Peyer's patch (tissue), 4 donors: Measurements from ENCODE around the gene TMEM174.

Experiments used
- POLR2A ChIP-seq, 2 donors: fragments of 450-650 bp; IDR thresholded peaks; one replicate each; pipeline ENCODE4 v1.5.1; 2017; ENCODE audit warnings: antibody characterized with exemption in 2 of 2, mild to moderate bottlenecking in 2 of 2, moderate library complexity in 2 of 2
- TF ChIP-seq, protein P1 (sequence below), 6 experiments: fragments of 450-650 bp in 4 of 6; fragments of 200-600 bp in 2 of 6; sonication (generic) in 1 of 6; IDR thresholded peaks; one replicate each; pipeline ENCODE4 v1.5.1; 2017 to 2019; ENCODE audit warnings: antibody characterized with exemption in 6 of 6, mild to moderate bottlenecking in 3 of 6, moderate library complexity in 1 of 6

DNA sequence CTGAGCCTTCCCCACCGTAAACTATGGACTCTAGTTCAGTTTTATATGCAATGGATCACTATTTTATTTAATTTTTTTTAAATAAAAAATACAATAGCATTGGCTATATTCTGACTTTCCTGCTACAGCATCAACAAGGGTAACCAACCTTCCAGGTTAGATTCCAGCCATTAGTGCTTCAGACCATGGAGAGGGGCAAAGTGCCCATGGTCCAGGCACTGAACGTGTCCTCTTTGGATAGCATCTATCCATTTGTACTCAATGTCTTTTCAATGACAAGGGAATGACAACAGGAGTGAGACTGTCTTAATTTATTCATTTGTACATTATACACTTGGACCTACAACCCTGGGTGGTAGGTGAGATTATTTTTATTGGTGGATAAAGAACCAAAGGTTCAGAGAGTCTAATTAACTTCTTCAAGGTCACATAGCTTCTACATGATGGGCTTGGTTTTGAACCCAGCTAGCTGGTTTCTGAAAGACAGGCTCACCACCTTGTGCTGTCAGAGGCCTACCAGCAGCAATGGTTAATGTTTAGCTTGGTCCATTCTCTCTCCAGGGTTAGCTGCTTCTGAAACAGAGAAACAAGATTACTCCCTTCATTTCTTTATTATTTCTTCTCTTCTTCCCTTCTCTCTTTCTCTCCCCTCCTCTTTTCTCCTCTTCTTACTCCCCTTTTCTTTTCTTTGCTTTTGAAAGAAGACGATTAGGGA lies 41.1 kb upstream of the TMEM174 start:
- TF ChIP-seq, protein P1, sequence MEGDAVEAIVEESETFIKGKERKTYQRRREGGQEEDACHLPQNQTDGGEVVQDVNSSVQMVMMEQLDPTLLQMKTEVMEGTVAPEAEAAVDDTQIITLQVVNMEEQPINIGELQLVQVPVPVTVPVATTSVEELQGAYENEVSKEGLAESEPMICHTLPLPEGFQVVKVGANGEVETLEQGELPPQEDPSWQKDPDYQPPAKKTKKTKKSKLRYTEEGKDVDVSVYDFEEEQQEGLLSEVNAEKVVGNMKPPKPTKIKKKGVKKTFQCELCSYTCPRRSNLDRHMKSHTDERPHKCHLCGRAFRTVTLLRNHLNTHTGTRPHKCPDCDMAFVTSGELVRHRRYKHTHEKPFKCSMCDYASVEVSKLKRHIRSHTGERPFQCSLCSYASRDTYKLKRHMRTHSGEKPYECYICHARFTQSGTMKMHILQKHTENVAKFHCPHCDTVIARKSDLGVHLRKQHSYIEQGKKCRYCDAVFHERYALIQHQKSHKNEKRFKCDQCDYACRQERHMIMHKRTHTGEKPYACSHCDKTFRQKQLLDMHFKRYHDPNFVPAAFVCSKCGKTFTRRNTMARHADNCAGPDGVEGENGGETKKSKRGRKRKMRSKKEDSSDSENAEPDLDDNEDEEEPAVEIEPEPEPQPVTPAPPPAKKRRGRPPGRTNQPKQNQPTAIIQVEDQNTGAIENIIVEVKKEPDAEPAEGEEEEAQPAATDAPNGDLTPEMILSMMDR (IDR thresholded peaks at IDR 0.05), result no peak
- no peak for TF ChIP-seq POLR2A (IDR thresholded peaks at IDR 0.05)
